HepG2 (cell line): ENCODE data around the gene COMMD8. TPM values are rescaled to one million over a fixed set of nuclear protein-coding genes. Genes with fewer than 3 reads are reported as not detected.

ENCODE experiments used
- AKAP8 ChIP-seq: sonication (generic); formaldehyde crosslinking; IDR thresholded peaks from 2 replicates; pipeline ENCODE4 v1.5.1; 2020; ENCODE audit warnings: mild to moderate bottlenecking, missing genetic modification reagents
- CREB3 ChIP-seq: sonication (generic); formaldehyde crosslinking; IDR thresholded peaks from 2 replicates; pipeline ENCODE4 v1.5.0; 2020; ENCODE audit warnings: missing genetic modification reagents
- HNF4G ChIP-seq, 2 experiments: sonication (generic) in 1 of 2; formaldehyde crosslinking in 1 of 2; IDR thresholded peaks; 2 replicates each; pipeline versions ENCODE4 v1.4.0 to v1.6.1; 2011 to 2020; ENCODE audit warnings: borderline replicate concordance in 2 of 2, low read depth in 2 of 2, mild to moderate bottlenecking in 2 of 2, low read length in 1 of 2, missing genetic modification reagents in 1 of 2, moderate library complexity in 1 of 2
- KDM3A ChIP-seq: IDR thresholded peaks from 2 replicates; pipeline ENCODE4 v1.6.1; 2018; ENCODE audit warnings: low read depth, missing compliant biosample characterization
- MAFG ChIP-seq: sonication (generic); formaldehyde crosslinking; IDR thresholded peaks from 2 replicates; pipeline ENCODE4 v1.5.1; 2020; ENCODE audit warnings: mild to moderate bottlenecking, missing genetic modification reagents
- NONO ChIP-seq, 2 experiments: fragments of 450-650 bp in 1 of 2; sonication (generic) in 1 of 2; formaldehyde crosslinking in 1 of 2; IDR thresholded peaks in 1 of 2; conservative IDR thresholded peaks in 1 of 2; 2 replicates each; pipeline versions ENCODE4 v1.6.1 to v1.8.0; 2017 to 2022; ENCODE audit warnings: mild to moderate bottlenecking in 1 of 2, missing genetic modification reagents in 1 of 2, moderate library complexity in 1 of 2
- NR2F2 ChIP-seq: IDR thresholded peaks from 2 replicates; pipeline ENCODE4 v1.6.1; 2012; ENCODE audit warnings: low read depth, inconsistent platforms, borderline replicate concordance
- NR3C1 ChIP-seq: sonication (generic); formaldehyde crosslinking; IDR thresholded peaks from 2 replicates; pipeline ENCODE4 v1.4.0; 2020; ENCODE audit warnings: missing genetic modification reagents
- PBX3 ChIP-seq: sonication (generic); formaldehyde crosslinking; IDR thresholded peaks from 2 replicates; pipeline ENCODE4 v1.8.1; 2023; ENCODE audit warnings: missing genetic modification reagents, inconsistent platforms, borderline replicate concordance
- SAFB2 ChIP-seq: sonication (generic); formaldehyde crosslinking; IDR thresholded peaks from 2 replicates; pipeline ENCODE4 v1.5.1; 2020; ENCODE audit warnings: missing genetic modification reagents, low read depth, mild to moderate bottlenecking, borderline replicate concordance
- TAF1 ChIP-seq: sonication (generic); formaldehyde crosslinking; IDR thresholded peaks from 2 replicates; pipeline ENCODE4 v1.4.0; 2020; ENCODE audit warnings: missing genetic modification reagents
- ZHX1 ChIP-seq: sonication (generic); formaldehyde crosslinking; IDR thresholded peaks from 2 replicates; pipeline ENCODE4 v1.8.1; 2022; ENCODE audit warnings: low read depth, mild to moderate bottlenecking, missing genetic modification reagents
- ZMYM3 ChIP-seq: sonication (generic); formaldehyde crosslinking; IDR thresholded peaks from 2 replicates; pipeline ENCODE4 v1.5.1; 2020; ENCODE audit warnings: mild to moderate bottlenecking, missing genetic modification reagents
- ZNF646 ChIP-seq: sonication (generic); formaldehyde crosslinking; IDR thresholded peaks from 2 replicates; pipeline ENCODE4 v1.9.0; 2021; ENCODE audit warnings: mild to moderate bottlenecking, missing genetic modification reagents
- ZNF788 ChIP-seq: sonication (generic); formaldehyde crosslinking; IDR thresholded peaks from 2 replicates; pipeline ENCODE4 v1.5.0; 2020; ENCODE audit warnings: mild to moderate bottlenecking, missing genetic modification reagents, borderline replicate concordance
- ZSCAN21 ChIP-seq: sonication (generic); formaldehyde crosslinking; IDR thresholded peaks from 2 replicates; pipeline ENCODE4 v1.8.0; 2022; ENCODE audit warnings: mild to moderate bottlenecking, missing genetic modification reagents, moderate library complexity, borderline replicate concordance
- polyA plus RNA-seq, 8 experiments: library from polyadenylated mRNA; depleted of rRNA in 3 of 8; stranded (reverse) in 7 of 8; unstranded in 1 of 8; fragments of >200 nt; fragmentation: Illumina TruSeq in 4 of 8; extraction: Trizol in 4 of 8; gene quantifications; 2 replicates each; pipeline versions ENCODE4 v1.2.1 to v1.2.3, GENCODE V29; 2011 to 2016; ENCODE audit warnings: low read depth in 4 of 8, missing spikeins in 1 of 8, mixed read lengths in 1 of 8; ENCODE audit not compliant: insufficient read depth in 1 of 8
- total RNA-seq, 5 experiments: library from RNA; depleted of rRNA; stranded (reverse); fragments of >200 nt; fragmentation: Illumina TruSeq; extraction: Trizol; gene quantifications; 2 replicates each; pipeline ENCODE4 v1.2.3, GENCODE V29; 2016; ENCODE audit warnings: low read depth in 1 of 5

COMMD8 gene
- total and polyA plus RNA-seq, 2 of the 13 experiments (the other 11 are each of a cell fraction or from before 2014, with no cell fraction given) = 7.1 to 20.3 TPM

- peak; percentile 82; the same call in 1 of the 2 replicates for TF ChIP-seq ZNF788 (CRISPR knock-in tag)
- TF ChIP-seq HNF4G (IDR thresholded peaks at IDR 0.05; ENCODE audit: borderline replicate concordance, low read depth, low read length) = no peak
- no peak for TF ChIP-seq HNF4G (CRISPR knock-in tag; IDR thresholded peaks at IDR 0.05; ENCODE audit: borderline replicate concordance, low read depth)
- peak; percentile 82; the same call in 1 of the 2 replicates for TF ChIP-seq TAF1 (CRISPR knock-in tag)
- TF ChIP-seq SAFB2 (CRISPR knock-in tag) = 0 out of 2 replicates have a peak, but pooled peaks have one; percentile 55
- TF ChIP-seq ZMYM3 (CRISPR knock-in tag) = 0 out of 2 replicates have a peak, but pooled peaks have one; percentile 39
- 0 out of 2 replicates have a peak, but pooled peaks have one; percentile 65 for TF ChIP-seq CREB3
- TF ChIP-seq NONO (IDR thresholded peaks at IDR 0.05) = no peak
- peak; percentile 78 for TF ChIP-seq NONO (CRISPR knock-in tag; conservative IDR thresholded peaks at IDR 0.05)
- no peak for TF ChIP-seq MAFG
- no peak for TF ChIP-seq AKAP8 (CRISPR knock-in tag)
- no peak for TF ChIP-seq NR3C1 (CRISPR knock-in tag)
- TF ChIP-seq ZSCAN21 (CRISPR knock-in tag) = no peak
- peak; percentile 71; the same call in 1 of the 2 replicates for TF ChIP-seq KDM3A
- TF ChIP-seq PBX3 (CRISPR knock-in tag) = no peak
- no peak for TF ChIP-seq ZHX1 (CRISPR knock-in tag)
- no peak for TF ChIP-seq NR2F2
- no peak for TF ChIP-seq ZNF646 (CRISPR knock-in tag)
Measured at GRCh38 chr4:47463235-47463956, at the start of gene COMMD8 (continued).
